Measurements from ENCODE around the gene VSTM2B. TPM values are rescaled to one million over a fixed set of nuclear protein-coding genes. Genes with fewer than 3 reads are reported as not detected.

VSTM2B gene
- total and polyA plus RNA-seq, 2 donors from 2014 or later: not detected

GRCh38 chr19:29614046-29614445 lies 88.3 kb downstream of the VSTM2B start:
- TF ChIP-seq CTCF (IDR thresholded peaks at IDR 0.05; ENCODE audit: borderline replicate concordance, extremely low read depth, insufficient read depth): no peak
- H3K9me3 ChIP-seq (ENCODE audit: control insufficient read depth in 2 of 3, insufficient read depth in 1 of 3, low read length in 3 of 3): no peaks in the 10 kb centered on the region
- DNase-seq (peak in 1 of 5 donors; percentile 43), FAIRE-seq (no peak)
- no peaks in the 10 kb centered on the region for H3K4me1 ChIP-seq (ENCODE audit: control insufficient read depth in 2 of 3, insufficient read depth in 2 of 3, low read depth in 1 of 3, low read length in 3 of 3)
- H3K27ac ChIP-seq (ENCODE audit: low read depth in 2 of 2, low read length in 2 of 2): no peak overlapping the region
- peaks cover 7 to 37% (median 26%) of the 10 kb centered on the region in 3 donors for H3K36me3 ChIP-seq (ENCODE audit: control insufficient read depth in 2 of 3, insufficient read depth in 3 of 3, low read length in 3 of 3)
- H3K9ac ChIP-seq (ENCODE audit: low read length in 3 of 3): no peak overlapping the region
- no peaks in the 10 kb centered on the region for H3K27me3 ChIP-seq (ENCODE audit: control insufficient read depth, insufficient read depth, low read length)
- no peak overlapping the region for H3K4me3 ChIP-seq (ENCODE audit: low read length in 3 of 3)
- intact Hi-C loops (cut with DNase I): loop anchor here (10.0 kb wide), 1 partner anchor 101 kb away; the partner anchor contains the start of gene C19orf12

Other genes starting within 250 kb of the VSTM2B start
- gene POP4, start 80.3 kb downstream of the VSTM2B start, total RNA-seq: 60.5 TPM
- 87.9 TPM for gene POP4, start 80.3 kb downstream of the VSTM2B start, polyA plus RNA-seq (ENCODE audit: insufficient read depth, low read depth, low replicate concordance)
- gene PLEKHF1, start 139.5 kb downstream of the VSTM2B start, total RNA-seq: 11.7 TPM
- 7.1 TPM for gene PLEKHF1, start 139.5 kb downstream of the VSTM2B start, polyA plus RNA-seq (ENCODE audit: insufficient read depth, low read depth, low replicate concordance)
- 21.2 TPM for gene C19orf12, start 189.3 kb downstream of the VSTM2B start, total RNA-seq
- 27.1 TPM for gene C19orf12, start 189.3 kb downstream of the VSTM2B start, polyA plus RNA-seq (ENCODE audit: insufficient read depth, low read depth, low replicate concordance)